Activated CD4-positive, alpha-beta T cell treated with anti-CD3 and anti-CD28 coated beads, Interleukin-2, amount 50 U/mL, for 16 hours (primary cell): ENCODE results near the gene REX1BD.
"Not testable (repeated sequence)": the region's sequence is repeated elsewhere in the genome, so short reads cannot be mapped to it uniquely, and the experiment has no call there.

Experiments used
- DNase-seq: peaks from one replicate; pipeline ENCODE4 v3.0.0-alpha.2; 2020

REX1BD gene

GRCh38 chr19:18580311-18580710 lies 8.3 kb upstream of the REX1BD start:
- DNase-seq, result no peak

DNA sequence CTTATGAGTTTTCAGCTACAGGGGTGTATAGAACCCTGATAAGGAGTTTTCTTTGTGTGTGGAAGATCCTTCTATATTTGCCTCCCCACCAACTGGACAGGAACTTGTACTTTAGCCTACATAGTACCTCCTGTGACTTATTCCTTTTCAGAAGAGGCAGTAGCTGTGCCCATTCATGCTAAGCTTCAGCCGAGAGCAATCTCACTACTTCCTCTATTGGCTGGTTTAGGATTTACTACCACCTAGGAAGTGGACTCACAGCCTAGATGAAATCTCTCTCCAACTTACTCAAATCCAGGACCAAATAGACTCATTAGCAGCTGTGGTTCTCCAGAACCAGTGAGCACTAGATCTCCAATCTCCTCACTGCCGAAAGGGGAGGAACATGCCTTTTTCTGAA lies 2.3 kb upstream of the REX1BD start:
- DNase-seq, result no peak

- no peak for DNase-seq
These were observed 1.0 kb upstream of the REX1BD start for GRCh38 chr19:18587561-18587960.

DNA sequence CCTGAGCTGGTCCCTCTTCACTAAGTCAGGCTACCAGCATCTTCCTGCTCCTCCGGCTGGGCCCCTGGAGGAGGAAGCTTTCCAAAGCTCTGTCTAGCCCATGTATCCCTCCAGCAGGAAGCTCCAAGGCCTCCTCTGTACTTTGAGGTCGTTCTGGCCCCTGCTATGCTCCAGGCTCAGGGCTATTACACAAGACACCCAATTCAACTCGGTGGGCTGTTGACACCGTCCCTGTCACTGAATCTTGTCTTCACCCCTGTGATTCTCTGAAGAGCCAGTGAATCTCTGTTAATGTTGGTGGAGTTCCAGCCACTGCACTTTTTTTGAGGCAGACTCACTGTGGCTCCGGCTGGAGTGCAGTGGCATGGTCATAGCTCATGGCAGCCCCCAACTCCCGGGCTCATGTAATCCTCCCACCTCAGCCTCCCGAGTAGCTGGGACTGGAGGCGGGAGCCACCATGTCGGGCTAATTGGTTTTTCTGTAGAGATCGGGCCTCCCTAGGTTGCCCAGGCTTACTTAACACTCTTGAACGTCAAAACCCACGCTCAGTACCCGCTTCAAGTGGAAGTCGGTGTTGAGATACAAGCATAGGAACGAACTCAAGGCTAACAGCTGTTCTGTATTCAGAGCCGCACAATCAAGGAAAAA lies 512 bp upstream of the REX1BD start:
- DNase-seq, result no peak

GRCh38 chr19:18589380-18590272 lies 1.0 kb downstream of the REX1BD start:
- DNase-seq, result peak; percentile 65

DNA sequence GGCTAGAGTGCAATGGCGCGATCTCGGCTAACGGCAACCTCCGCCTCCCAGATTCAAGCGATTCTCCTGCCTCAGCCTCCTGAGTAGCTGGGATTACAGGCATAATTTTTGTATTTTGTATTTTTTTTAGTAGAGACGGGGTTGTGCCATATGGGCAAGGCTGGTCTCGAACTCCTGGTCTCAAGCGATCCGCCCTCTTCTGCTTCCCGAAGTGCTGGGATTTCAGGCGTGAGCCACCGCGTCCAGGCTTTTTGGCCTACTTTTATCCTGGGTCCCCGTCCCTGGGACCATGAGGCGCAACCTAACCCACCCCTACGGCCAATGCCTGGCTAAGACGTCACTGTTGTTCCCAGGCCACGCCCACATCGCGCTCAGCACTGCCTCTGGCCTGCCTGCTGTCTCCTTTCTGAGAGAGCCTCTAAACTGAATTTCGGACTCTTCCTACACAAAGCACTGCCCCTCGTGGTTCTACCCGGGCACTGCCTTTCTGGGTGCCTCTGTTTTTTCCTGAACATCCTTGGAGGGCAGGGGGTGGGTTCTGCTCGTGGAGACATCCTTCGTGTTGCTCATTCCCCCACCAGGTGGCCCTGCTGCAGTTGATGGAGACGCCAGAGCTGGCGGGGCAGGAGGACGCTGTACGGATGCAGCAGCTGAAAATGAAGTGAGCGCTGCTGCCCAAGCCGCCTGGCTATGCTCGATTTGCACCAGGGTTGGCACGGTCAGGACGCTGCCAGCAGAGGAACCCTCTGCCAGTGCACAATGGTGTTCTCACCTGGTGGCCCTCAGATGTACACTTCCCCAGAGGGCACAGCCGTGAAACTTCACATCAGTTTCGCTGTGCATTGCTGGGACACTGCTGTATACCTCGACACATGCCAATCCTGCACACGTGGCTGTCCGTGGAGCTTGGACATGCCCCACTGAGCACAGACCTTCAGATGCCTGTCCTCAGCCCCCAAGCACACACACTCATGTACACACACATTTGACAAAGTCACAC lies 2.0 kb downstream of the REX1BD start:
- peak; percentile 41 for DNase-seq

DNA sequence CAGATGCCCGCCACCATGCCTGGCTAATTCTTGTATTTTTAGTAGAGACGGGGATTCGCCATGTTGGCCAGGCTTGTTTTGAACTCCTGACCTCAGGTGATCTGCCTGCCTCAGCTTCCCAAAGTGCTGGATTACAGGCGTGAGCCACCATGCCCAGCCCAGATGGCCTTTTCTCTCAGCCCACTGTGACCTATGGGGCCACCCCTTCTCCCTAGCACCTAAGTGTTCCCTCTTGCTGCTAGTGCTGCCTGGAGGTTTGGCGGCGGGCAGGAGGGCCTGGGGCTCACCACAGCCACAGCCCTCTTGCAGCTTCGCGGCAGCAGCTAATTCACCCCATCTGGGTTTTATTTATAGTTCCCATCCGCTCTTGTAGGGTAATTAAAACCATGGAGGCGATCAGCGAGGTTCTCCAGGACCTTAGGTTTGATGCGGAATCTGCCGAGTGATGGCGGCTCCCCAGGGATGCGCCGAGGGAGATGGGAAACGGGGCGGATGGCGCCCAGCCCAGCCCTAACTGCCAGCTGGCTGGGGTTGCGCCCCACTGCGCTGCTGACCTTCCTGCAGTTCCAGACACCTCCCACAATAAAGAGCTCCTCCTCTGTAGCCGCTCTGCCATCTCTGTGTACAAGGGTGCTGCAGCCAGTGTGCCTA lies 3.3 kb downstream of the REX1BD start:
- no peak for DNase-seq

- DNase-seq, result not testable (repeated sequence)
These were observed 4.1 kb downstream of the REX1BD start for GRCh38 chr19:18592732-18593131.

- no peak for DNase-seq
These were observed 4.9 kb downstream of the REX1BD start for GRCh38 chr19:18593367-18594095.

GRCh38 chr19:18594096-18594823 lies 5.7 kb downstream of the REX1BD start:
- DNase-seq, result peak; percentile 65

GRCh38 chr19:18594824-18595373 lies 6.3 kb downstream of the REX1BD start:
- no peak for DNase-seq

GRCh38 chr19:18595475-18595874 lies 6.9 kb downstream of the REX1BD start:
- DNase-seq, result no peak

- DNase-seq, result no peak
These were observed 8.2 kb downstream of the REX1BD start for GRCh38 chr19:18596752-18597157.

- no peak for DNase-seq
These were observed 9.4 kb downstream of the REX1BD start for GRCh38 chr19:18597809-18598660.

GRCh38 chr19:18599485-18599884 lies 10.9 kb downstream of the REX1BD start:
- DNase-seq, result no peak

GRCh38 chr19:18600692-18601397 lies 12.2 kb downstream of the REX1BD start:
- not testable (repeated sequence) for DNase-seq

- no peak for DNase-seq
These were observed 13.3 kb downstream of the REX1BD start for GRCh38 chr19:18601875-18602274.

- no peak for DNase-seq
These were observed 14.8 kb downstream of the REX1BD start for GRCh38 chr19:18603255-18603957.
